Keratinocyte (primary cell): ENCODE measurements around the gene CTNNA2. TPM values are rescaled to one million over a fixed set of nuclear protein-coding genes. Genes with fewer than 3 reads are reported as not detected.

ENCODE experiments used
- DNase-seq: peaks from one replicate; pipeline ENCODE4 v3.0.0-alpha.2; 2011; ENCODE audit warnings: low read depth, missing footprints, low spot score
- FAIRE-seq: peaks from 2 replicates; lab custom pipeline; 2011; peaks lifted over from hg19 to GRCh38; lab: Jason Lieb, UNC
- H2AFZ ChIP-seq: 2 replicates; pipeline ENCODE4 v1.6.0; 2012; ENCODE audit warnings: low read length, control low read depth, inconsistent platforms; ENCODE audit not compliant: control insufficient read depth
- H3K27ac ChIP-seq: 2 replicates; pipeline ENCODE4 v1.5.1; 2011; ENCODE audit warnings: low read length; ENCODE audit not compliant: control insufficient read depth, insufficient read depth
- H3K27me3 ChIP-seq: 3 replicates; pipeline ENCODE4 v1.6.0; 2011; ENCODE audit warnings: low read length; ENCODE audit not compliant: control insufficient read depth, insufficient read depth; ENCODE audit errors: extremely low read depth
- H3K36me3 ChIP-seq, 2 experiments: 2 replicates in 1 of 2; 3 replicates in 1 of 2; pipeline ENCODE4 v1.5.1; 2011; ENCODE audit warnings: low read length in 2 of 2, mild to moderate bottlenecking in 1 of 2; ENCODE audit not compliant: control insufficient read depth in 2 of 2, insufficient read depth in 2 of 2; ENCODE audit errors: extremely low read depth in 1 of 2
- H3K4me1 ChIP-seq: 3 replicates; pipeline ENCODE4 v1.5.1; 2011; ENCODE audit warnings: low read length; ENCODE audit not compliant: control insufficient read depth, insufficient read depth; ENCODE audit errors: extremely low read depth
- H3K4me2 ChIP-seq: 3 replicates; pipeline ENCODE4 v1.6.0; 2011; ENCODE audit warnings: low read depth, low read length; ENCODE audit not compliant: control insufficient read depth, insufficient read depth; ENCODE audit errors: extremely low read depth
- H3K4me3 ChIP-seq, 3 experiments: fragments of 200-600 bp in 1 of 3; sonication (generic) in 1 of 3; 2 replicates in 2 of 3; 3 replicates in 1 of 3; pipeline ENCODE4 v1.5.1; 2011 to 2016; ENCODE audit warnings: low read length in 3 of 3, mild to moderate bottlenecking in 3 of 3, control low read depth in 2 of 3, inconsistent platforms in 1 of 3, low read depth in 1 of 3, mixed read lengths in 1 of 3, mixed run types in 1 of 3, moderate library complexity in 1 of 3; ENCODE audit not compliant: control insufficient read depth in 2 of 3, insufficient read depth in 2 of 3; ENCODE audit errors: extremely low read depth in 1 of 3
- H3K79me2 ChIP-seq: 2 replicates; pipeline ENCODE4 v1.6.0; 2012; ENCODE audit warnings: low read length; ENCODE audit not compliant: control insufficient read depth, insufficient read depth
- H3K9ac ChIP-seq: 3 replicates; pipeline ENCODE4 v1.6.0; 2011; ENCODE audit warnings: low read length; ENCODE audit not compliant: control insufficient read depth, insufficient read depth; ENCODE audit errors: extremely low read depth
- H3K9me1 ChIP-seq: 3 replicates; pipeline ENCODE4 v1.6.0; 2011; ENCODE audit warnings: low read length; ENCODE audit not compliant: control insufficient read depth, insufficient read depth; ENCODE audit errors: extremely low read depth
- H3K9me3 ChIP-seq: 2 replicates; pipeline ENCODE4 v1.5.1; 2012; ENCODE audit warnings: low read depth, low read length; ENCODE audit not compliant: control insufficient read depth
- H4K20me1 ChIP-seq: 3 replicates; pipeline ENCODE4 v1.6.0; 2011; ENCODE audit warnings: low read length; ENCODE audit not compliant: control insufficient read depth, insufficient read depth; ENCODE audit errors: extremely low read depth
- EZH2 ChIP-seq: IDR thresholded peaks from one replicate; pipeline ENCODE4 v1.6.1; 2012; ENCODE audit warnings: inconsistent platforms, mild to moderate bottlenecking, low read length, moderate library complexity
- dilution Hi-C: fragments of 300-500 bp; cut with MboI; formaldehyde crosslinking; loops from one replicate; pipeline ENCODE4 v1.7.0; 2020; ENCODE audit warnings: low sequenced_read_pairs; ENCODE audit not compliant: extremely low pct_ligation_motif_present
- polyA plus RNA-seq, 5 experiments: library from polyadenylated mRNA; depleted of rRNA in 3 of 5; stranded (reverse) in 3 of 5; stranded (forward) in 1 of 5; unstranded in 1 of 5; fragments of >200 nt; gene quantifications; 1 replicate in 1 of 5; 2 replicates in 3 of 5; 3 replicates in 1 of 5; pipeline versions ENCODE4 v1.2.1 to v1.2.3, GENCODE V29; 2011 to 2012; ENCODE audit warnings: missing spikeins in 2 of 5, low read depth in 1 of 5, low replicate concordance in 1 of 5
- TF ChIP-seq, protein P1 (sequence below), 3 experiments: IDR thresholded peaks in 1 of 3; conservative IDR thresholded peaks in 1 of 3; optimal IDR thresholded peaks in 1 of 3; 2 replicates in 2 of 3; 3 replicates in 1 of 3; pipeline versions ENCODE3 to v1.5.1; 2011; ENCODE audit warnings: low read length in 3 of 3, mild to moderate bottlenecking in 3 of 3, moderate library complexity in 2 of 3, control low read depth in 1 of 3, inconsistent platforms in 1 of 3; ENCODE audit not compliant: insufficient read depth in 2 of 3; ENCODE audit errors: extremely low read depth in 1 of 3

The CTNNA2 gene
- polyA plus RNA-seq, 1 donor (not counting 4 experiments of a cell fraction or from before 2014, with no cell fraction given): not detected

DNA sequence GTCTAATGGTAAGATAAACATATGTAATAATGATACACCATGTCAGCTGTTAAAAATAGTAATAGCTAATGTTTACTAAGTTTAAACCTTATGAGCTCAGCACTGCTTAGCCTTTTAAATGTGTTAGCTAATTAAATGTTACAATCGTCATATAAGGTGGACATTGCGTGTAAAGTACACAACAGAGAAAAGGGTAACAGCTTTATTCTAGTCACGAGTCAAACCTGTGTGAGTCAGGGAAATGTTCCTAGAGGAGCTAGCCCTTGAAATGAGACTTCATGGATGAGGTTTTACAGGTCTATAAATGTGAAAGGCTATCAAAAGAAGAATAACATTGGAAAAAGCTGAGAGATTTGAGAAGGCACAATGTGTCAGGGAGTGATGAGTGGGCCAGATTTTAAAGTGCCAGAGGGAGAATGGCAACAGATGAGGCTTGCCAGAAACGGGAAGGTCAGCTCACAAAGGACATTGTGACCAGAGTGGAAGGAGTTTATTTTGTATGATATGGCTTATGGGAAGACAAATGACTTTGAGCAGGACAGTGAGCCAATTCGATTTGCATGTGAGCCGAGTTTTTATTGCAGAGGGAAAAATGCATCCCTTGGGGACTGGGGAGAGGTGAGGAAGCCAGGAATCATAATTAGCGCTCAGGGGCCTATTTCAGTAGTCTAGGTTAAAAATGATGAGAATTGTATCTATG, 276.3 kb downstream of the CTNNA2 start:
- no peak for TF ChIP-seq EZH2
- TF ChIP-seq, protein P1, sequence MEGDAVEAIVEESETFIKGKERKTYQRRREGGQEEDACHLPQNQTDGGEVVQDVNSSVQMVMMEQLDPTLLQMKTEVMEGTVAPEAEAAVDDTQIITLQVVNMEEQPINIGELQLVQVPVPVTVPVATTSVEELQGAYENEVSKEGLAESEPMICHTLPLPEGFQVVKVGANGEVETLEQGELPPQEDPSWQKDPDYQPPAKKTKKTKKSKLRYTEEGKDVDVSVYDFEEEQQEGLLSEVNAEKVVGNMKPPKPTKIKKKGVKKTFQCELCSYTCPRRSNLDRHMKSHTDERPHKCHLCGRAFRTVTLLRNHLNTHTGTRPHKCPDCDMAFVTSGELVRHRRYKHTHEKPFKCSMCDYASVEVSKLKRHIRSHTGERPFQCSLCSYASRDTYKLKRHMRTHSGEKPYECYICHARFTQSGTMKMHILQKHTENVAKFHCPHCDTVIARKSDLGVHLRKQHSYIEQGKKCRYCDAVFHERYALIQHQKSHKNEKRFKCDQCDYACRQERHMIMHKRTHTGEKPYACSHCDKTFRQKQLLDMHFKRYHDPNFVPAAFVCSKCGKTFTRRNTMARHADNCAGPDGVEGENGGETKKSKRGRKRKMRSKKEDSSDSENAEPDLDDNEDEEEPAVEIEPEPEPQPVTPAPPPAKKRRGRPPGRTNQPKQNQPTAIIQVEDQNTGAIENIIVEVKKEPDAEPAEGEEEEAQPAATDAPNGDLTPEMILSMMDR (optimal IDR thresholded peaks at IDR 0.05 in 1 of 3, IDR thresholded peaks at IDR 0.05 in 1 of 3, conservative IDR thresholded peaks at IDR 0.05 in 1 of 3; ENCODE audit: extremely low read depth in 1 of 3, insufficient read depth in 2 of 3, low read length in 3 of 3): no peak
- no peaks in the 10 kb centered on the region for H3K27me3 ChIP-seq
- H2AFZ ChIP-seq: no peak overlapping the region
- H3K4me3 ChIP-seq: no peak overlapping the region
- no peaks in the 10 kb centered on the region for H3K9me3 ChIP-seq
- no peaks in the 10 kb centered on the region for H4K20me1 ChIP-seq
- H3K36me3 ChIP-seq: no peaks in the 10 kb centered on the region
- H3K27ac ChIP-seq: no peak overlapping the region
- DNase-seq (no peak), FAIRE-seq (no peak)
- dilution Hi-C loops: no loop called here
- H3K79me2 ChIP-seq: no peaks in the 10 kb centered on the region
- no peak overlapping the region for H3K4me2 ChIP-seq
- no peaks in the 10 kb centered on the region for H3K4me1 ChIP-seq
- no peaks in the 10 kb centered on the region for H3K9me1 ChIP-seq
- no peak overlapping the region for H3K9ac ChIP-seq

DNA sequence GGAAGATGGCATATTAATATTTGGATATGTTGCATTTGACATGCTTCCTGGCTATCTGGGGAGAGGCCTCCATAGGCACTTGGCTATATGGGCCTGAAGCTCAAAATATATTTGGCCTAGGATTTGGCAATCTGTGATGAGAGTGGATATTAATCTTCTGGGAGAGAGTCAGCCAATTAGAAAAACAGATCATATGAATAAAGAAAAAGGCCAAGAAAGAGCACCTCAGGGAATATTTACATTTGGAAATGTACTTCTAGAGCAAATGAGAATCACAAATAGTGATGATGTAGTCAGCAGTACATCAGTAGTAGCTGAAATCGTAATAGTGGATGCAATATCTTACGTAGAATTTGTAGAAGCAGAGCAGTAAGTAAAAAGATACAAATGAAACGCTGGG, 277.0 kb downstream of the CTNNA2 start:
- H3K9me1 ChIP-seq: no peaks in the 10 kb centered on the region

More for the DNA sequence above, 277.0 kb downstream of the CTNNA2 start:
- no peaks in the 10 kb centered on the region for H3K27me3 ChIP-seq
- no peak overlapping the region for H3K4me2 ChIP-seq
- no peaks in the 10 kb centered on the region for H3K79me2 ChIP-seq
- no peaks in the 10 kb centered on the region for H3K9me3 ChIP-seq
- H4K20me1 ChIP-seq: no peaks in the 10 kb centered on the region
- H3K4me3 ChIP-seq: no peak overlapping the region
- no peak overlapping the region for H3K9ac ChIP-seq
- DNase-seq: no peak
- H3K36me3 ChIP-seq: no peaks in the 10 kb centered on the region
- dilution Hi-C loops: no loop called here
- no peaks in the 10 kb centered on the region for H3K4me1 ChIP-seq
- no peak for FAIRE-seq
- H2AFZ ChIP-seq: no peak overlapping the region
- H3K27ac ChIP-seq: no peak overlapping the region
- TF ChIP-seq, protein P1 (optimal IDR thresholded peaks at IDR 0.05 in 1 of 3, IDR thresholded peaks at IDR 0.05 in 1 of 3, conservative IDR thresholded peaks at IDR 0.05 in 1 of 3; ENCODE audit: extremely low read depth in 1 of 3, insufficient read depth in 2 of 3, low read length in 3 of 3): no peak
- TF ChIP-seq EZH2: no peak
